GM19397 (cell line): ENCODE data around the gene BANF2.
"Not testable (repeated sequence)": the region's sequence is repeated elsewhere in the genome, so short reads cannot be mapped to it uniquely, and the experiment has no call there.

ENCODE experiments used
- ATAC-seq: cut with Tn5 transposase; IDR thresholded peaks from one replicate; pipeline ENCODE4 v1.9.1; 2021; ENCODE audit warnings: mild to moderate bottlenecking, moderate library complexity; ENCODE audit not compliant: unreplicated experiment

Gene BANF2

DNA sequence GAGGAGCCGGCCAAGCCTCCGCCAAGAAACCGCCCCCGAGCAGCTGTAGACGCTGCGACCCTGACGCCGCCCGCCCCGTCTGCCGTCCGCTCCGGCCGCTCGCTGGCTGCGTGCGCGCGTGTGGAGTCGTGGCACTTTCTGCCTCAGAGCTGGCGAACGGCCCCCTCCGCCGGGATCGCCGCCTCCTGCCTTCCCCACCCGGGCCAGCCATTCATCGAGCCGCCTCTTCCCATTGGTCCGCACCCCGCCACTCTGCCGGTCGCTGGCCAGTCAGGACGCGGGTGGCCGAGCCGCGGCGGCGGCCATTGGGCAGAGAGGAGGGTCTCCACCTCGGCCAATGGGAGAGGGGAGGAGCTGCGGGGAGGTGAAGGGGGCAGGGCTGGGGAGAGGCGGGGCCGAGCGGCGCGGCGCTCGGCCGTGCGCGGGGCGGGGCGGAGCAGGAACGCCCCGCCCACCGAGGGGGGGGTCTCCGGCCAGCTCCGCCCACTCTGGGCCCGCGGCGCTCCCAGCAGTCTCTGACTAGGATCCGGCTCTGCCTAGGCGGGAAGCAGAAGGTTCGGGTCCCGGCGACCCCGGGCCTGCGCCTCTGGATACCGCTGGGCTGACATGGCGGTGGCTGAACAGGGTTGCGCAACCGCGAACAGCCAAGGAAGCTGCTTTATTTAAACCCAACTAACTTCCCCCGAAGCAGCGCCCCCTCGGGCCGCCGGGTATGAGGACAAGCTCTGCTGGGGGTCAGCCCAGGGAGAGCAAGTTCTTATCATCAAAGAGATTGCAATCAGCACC is 17.5 kb upstream of the BANF2 start, which contains the start of gene RRBP1:
RRBP1 (minus strand) TSS at position 140 of the 786 bp plus-strand sequence. CDS start 21,735 bp downstream, outside the sequence.
- ATAC-seq: peak; percentile 84

DNA sequence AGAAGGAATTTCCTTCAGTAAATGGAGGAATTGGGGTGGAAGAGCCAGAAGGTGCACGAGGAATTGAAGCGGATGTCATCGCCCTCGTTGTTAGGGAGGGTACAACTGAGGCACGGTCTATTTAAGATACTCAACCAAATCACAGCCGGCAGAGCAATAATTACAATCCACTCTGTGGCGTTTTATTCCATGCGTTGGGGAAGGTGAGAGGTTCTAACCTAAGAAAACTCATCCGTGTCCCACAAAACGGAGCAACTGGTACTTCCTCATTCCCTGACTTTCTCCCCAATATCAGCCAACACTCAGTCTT is 16.9 kb upstream of the BANF2 start:
- ATAC-seq: no peak

DNA sequence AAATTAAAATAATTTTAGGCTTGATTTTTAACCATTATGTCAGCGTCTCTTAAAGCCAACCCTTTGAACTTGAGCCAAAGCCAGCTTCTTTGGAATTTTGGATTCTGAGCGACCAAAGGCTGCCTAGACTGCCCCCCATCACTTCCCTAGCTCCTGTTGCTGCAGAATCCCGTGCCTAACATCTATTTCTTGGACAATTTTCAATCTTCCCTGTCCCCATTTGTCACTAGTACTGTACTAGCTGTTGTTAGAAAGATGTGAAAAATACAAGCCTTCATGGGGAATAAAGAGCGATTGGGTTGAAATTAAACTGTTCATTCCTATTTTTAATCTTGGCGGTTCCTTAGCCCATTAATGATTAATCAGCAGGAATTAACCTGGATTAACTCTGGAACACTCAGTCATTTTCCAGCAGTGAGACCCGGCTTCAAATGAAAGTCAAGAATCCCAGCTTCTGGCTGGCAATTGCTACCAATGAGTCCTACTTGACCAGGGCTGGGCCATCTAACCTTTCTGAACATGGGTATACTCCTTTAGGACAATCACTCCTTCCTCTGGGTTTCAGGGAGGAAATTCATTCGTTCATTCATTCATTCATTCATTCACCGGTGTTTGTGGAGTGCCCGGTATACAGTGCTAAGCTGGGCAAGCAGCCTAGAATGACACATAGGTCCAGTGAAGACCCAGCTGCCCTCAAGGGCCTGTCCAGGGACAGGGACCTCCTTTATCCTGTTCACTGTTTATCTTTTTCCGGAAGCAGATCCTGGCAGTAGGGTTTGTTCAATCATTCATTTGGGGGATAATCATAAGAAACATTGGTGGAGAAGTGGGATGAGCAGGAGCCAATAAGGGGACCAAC is 16.3 kb upstream of the BANF2 start:
- ATAC-seq: no peak

DNA sequence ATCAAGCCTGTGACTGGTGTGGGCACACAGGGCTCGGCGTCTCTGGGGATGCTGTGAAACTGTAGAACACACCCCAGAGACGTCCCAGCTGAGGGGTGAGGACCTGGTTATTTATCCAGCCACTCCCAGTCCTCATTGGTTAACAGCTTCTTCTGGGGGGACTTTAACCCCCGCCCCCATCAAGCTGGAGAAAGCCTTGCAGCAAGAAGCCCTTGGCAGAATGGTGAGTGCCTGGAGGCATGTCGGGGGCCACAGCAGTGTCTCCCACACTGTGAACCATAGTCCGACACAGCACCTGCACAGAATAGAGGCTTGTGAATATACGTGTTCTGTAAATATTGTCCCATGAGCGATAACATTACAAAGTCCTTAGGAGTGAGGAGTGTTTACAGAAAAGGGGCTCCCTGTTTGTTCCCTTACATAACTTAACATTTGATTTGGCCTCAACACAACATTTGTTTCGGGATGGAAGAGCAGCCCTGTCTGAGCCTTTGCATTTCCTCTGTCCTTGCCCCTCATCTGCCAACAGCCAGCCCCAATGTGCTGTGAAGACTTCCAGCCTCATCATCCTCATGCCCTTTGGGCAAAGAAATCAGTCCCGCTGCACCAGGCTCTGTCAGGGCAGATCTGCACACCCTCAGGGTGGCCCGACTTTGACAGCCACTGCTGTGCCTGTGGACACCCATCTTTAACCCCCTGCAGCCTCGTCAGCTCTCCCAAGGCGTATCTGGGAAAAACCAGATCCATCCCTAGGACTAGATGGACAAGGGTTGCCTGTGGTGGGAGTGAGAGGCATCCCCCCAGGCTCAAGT is 15.5 kb upstream of the BANF2 start:
- no peak for ATAC-seq

DNA sequence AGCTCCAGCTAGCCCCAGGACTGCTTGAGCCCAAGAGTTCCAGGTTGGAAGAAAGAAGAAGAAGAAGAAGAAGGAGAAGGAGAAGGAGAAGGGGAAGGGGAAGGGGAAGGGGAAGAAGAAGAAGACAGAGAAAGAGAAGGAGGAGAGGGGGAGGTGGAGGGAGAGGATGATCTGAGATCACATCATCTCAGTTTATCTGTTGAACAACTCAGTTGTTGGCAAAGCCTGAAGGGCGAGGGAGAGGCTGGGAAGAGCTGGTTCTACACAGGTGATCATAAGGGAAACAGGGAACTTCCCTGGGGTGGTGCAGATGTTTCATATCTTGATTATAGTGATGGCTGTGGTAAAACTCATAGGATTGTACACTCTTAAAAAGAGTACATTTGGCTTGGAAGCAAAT is 14.6 kb upstream of the BANF2 start:
- ATAC-seq: no peak

DNA sequence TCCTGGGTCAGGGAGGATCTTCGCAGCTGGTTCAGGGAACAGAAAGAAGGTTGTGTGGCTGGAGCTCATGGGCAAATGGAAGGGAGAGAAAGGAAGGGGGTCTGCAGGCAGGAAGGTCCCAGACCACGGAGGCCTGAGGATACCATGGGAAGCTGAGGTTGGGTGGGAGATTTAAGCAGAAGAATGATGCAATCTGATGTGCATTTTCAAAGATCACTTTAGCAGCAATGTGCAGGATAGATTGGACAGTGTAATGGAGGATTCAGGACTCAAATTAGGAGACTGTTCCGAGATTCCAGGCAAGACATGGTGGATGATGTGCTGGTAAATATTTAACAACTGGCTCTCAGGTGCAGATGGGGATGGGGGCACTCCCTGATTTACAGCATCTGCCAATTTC is 12.0 kb upstream of the BANF2 start:
- ATAC-seq: no peak

DNA sequence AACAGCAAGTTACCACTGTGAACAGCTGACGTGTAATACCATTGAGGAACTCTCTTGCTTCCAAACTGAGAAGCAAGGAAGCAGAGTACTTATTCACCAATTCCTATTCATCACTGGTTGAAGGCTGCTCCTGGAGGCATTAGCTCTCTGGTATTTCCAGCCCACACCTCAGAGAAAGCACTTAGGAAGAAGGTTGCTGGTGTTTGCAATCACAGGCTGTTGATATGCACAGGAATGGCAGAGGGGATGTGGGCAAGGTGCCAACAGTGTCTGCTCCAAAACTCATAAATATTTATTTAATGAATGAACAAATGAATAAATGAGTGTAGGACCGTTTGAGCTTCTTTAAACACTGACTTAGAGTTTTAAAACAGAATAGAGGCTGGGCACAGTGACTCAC is 10.8 kb upstream of the BANF2 start:
- ATAC-seq: no peak

DNA sequence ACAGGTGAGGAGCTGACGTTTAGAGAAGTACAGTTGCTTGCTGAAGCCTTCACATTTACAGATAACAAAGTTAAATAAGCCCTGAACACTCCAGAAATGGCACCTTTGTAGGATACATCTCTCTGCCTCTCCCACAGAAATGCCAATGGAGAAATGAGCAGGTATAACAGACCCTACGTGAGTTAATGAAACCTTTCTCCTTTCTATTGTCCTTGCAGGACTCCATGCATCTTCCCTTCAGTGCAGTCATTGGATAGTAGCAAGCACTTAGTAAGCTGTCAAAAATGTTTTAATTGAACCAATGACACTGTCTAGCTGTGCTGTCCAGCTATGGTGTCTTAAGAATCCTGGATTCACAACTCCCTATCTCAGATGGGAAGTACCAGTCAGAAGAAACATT is 9.6 kb upstream of the BANF2 start:
- ATAC-seq: no peak

DNA sequence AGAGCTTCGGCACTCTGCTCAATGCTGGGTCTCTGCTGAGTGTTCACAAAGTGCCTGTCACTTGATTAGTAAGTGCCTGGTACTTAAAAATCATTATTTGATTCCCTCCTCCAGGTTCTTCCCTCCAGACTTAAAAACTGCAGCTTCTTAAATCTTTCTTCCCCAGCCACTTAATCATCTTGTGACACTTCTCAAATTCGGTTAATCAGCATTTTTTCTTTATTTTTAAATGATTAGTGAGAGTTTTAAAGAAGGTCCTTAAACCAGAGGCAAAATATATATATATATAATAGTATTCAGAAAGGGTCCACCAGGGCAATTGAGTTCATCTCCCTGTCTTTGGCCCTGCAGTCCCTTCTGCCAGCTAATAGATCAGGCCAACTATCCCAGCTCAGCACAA is 8.0 kb upstream of the BANF2 start:
- ATAC-seq: no peak

DNA sequence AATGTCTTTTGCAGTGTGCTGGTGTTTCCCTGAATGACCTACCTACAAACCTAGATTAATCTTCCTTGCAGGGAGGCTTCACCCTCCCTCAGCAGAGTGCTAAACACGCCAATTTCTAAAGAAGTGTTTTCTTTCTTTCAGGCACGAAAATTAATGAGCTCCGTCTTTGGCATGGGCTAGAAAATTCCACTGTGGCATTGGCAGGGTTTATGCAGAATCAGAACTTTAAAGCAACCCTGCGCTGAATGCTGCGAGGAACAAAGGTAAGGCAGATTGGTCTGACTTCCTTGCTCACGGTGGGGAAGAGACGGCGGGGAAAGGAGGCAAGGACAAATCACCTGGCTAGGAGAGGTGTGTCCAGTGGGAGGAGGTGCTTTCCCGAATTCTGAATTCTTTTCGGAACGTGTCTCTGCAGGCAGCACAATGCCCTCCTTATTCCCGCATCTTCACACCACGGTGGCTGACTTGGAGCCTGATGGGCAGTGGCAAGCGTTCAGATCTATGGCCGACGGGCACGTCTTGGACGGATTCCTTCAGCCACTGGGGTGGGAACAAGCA is 6.2 kb upstream of the BANF2 start:
- ATAC-seq: no peak

DNA sequence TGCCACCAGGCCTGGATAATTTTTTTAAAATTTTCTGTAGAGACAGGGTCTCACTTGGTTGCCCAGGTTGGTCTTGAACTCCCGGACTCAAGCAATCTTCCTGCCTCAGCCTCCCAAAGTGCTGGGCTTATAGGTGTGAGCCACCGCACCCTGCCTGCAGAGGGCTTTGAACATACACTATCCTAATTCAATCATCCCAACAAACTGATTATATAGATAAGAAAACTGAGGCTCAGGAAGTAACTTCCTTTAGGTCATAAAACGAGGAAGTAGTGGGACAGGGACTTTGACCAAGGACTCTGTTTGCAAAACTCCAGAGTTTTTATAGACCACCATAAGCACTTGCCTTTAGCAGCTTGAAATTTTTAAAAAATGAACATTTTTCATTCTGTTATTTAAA is 5.0 kb upstream of the BANF2 start:
- ATAC-seq: no peak

DNA sequence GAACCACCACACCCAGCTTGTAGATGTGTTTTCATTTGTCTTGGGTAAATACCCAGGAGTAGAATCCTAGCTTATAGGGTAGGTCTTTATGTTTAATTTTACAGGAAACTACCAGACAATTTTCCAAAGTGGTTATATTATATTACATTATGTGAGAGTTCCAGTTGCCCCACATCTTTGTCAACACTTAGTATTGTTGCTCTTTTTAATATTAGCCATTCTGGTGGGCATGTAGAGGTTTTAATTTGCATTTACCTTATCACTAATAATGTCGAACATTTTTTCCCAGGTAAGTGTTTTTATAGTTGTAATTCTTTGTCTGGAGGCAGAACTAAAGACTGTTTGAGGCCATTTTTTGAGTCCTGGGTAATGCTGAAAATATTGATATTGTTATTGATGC is 3.5 kb upstream of the BANF2 start:
- no peak for ATAC-seq

DNA sequence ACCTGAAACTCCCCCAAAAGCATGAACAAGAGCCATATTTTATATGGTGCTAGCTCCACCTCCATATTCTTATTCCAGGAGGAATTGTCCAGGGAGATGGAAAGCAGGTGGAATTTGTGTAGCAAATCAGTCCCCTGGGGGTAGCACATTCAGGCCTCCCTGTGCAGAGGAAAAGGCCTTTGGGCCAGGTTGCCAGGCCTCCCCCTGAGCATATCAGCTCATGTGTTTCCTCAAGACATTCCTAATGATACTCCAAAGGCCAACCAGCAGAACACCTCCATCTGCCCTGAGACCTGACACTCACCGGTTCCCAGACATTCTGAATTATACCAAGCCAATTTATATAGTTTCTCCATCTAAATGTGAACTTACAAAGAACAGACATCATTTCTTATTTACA is 2.6 kb upstream of the BANF2 start:
- no peak for ATAC-seq

DNA sequence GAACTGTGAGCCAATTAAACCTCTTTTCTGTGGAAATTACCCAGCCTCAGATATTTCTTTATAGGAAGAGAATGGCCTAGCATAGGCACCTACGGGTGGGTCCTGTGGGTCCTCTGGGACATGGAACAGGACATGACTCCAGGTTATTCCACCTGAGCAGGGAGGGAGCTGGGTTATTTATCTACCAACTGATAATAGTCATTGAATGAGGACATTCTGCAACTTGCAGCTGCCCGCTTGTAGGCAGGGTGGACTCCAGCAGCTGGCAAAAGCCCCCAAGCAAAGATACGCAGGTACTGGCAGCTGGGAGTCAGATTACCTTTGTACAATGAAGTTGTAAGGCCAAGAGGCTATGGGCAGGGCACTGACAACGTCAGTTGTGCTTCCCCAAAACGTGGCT is 1.4 kb upstream of the BANF2 start:
- no peak for ATAC-seq

DNA sequence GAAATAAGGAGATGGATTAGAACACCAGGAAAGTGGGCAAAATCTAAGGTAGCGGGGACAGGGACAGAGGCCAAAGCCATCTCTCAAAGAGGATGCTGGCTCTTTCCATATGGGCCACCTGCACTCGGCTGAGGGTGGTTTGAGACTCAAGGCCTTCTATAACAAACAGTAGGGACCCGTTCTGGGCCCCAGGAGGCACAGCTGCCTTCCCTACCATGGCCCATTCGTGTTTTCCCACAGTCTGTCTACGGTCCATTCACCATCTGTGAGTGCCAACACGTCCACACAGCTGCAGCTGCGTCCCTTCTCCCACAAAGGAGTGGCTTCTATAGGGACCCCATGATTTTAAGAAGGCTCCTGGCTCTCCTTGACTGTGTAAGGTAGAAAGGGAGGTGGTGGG is 871 bp downstream of the BANF2 start:
- no peak for ATAC-seq

DNA sequence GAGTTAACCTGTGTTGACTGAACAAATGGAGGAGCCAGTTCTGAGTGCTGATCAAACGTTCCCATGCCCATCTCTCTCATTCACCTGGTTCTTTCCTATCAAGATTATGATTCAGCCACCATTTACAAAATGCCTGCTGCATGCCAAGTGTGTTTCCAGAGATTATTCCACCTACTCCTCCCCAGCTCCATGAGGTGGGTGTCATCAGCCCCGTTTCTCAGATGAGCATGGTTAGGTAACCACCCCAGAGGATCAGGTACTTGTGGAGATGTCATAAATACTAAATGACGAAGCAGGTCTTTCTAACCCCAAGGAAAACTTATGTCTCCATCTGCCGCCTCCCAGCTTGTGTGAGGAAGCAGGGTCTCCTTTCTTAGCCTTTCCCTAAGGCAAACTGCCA is 2.1 kb downstream of the BANF2 start:
- ATAC-seq: no peak

DNA sequence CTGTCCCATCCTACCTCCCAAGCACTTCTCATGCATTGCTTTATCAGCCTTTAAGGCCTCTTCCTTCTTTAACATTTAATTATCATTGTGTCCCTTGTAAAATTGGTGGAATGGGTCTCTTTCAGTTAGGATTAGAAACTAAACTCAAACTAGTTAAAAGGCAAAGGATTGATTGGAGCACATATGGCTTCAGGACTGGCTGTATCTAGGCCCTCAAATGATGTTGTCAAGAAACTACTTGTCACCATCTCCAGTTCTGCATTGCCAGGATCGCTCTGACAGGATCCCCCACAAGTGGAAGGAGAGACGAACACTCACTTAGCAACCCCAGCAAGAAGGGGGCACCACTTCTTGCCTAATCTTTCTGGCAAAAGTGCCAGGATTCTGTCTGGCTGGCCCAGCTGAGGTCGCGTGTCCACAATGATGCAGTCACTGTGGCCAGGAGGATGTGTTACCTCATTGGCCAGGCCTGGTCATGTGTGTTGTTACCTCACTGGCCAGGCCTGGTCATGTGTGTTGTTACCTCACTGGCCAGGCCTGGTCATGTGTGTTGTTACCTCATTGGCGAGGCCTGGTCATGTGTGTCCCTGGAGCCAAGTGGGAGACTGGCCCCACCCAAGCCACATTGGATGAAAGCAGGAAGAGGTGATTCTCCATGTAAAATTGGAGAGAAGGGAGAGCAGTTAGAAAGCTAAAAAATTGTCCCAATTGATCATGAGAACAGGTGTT is 5.0 kb downstream of the BANF2 start:
- ATAC-seq: no peak

DNA sequence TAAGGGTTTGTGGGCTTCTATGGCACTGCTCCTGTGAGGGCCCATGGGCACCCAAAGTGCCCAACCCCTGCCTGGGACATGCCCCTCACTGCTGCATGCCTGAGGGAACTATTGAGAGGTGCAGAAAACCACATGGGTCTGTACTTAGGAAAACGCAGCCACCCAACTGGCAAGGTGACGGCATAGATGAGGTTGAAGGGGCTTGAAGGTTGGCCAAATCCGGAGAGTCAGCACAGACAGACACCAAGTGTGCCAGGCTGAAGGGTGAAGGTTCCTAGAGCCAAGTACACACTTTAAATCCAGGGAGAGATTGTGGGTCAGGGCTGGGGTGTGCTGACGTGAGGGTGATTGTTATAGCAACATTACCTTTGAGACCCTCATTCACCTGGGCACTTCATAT is 6.2 kb downstream of the BANF2 start:
- no peak for ATAC-seq

DNA sequence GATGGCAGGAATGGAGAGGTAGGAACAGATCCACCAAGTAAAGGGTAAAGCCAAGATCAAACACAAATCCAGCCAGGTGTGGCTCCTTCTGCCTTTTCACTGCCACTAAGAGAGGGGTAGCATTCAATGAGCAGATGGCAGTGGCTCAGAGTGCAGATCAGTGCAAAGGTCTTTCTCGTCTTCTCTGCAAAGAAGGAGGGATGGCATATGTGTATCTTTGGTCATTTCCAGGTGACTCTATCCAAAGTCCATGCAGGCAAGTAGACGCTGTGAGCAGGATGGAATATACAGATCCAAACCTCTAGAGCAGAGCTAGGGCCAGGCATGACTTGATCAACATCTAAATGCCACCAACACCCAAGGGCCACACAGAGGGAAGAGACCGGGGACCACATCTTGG is 6.9 kb downstream of the BANF2 start:
- ATAC-seq: no peak

DNA sequence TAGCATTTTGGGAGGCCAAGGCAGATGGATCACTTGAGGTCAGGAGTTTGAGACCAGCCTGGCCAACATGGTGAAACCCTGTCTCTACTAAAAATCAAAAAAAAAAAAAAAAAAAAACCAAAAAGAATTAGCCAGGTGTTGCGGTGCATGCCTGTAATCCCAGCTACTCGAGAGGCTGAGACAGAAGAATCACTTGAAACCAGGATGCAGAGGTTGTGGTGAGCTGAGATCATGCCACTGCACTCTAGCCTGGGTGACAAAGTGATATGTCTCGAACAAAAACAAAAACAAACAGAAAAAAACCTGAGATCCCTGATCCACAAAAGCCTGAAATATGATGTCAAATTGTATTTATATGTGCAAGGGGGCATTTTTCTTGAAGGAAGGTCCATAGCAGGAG is 8.2 kb downstream of the BANF2 start:
- not testable (repeated sequence) for ATAC-seq
